K562 (cell line): ENCODE data around the gene TNK2. TPM values are rescaled to one million over a fixed set of nuclear protein-coding genes. Genes with fewer than 3 reads are reported as not detected.

Experiments used
- CEBPG ChIP-seq, 3 experiments: fragments of 200-800 bp in 1 of 3; sonication (Bioruptor generic) in 1 of 3; sonication (generic) in 1 of 3; formaldehyde crosslinking in 1 of 3; IDR thresholded peaks in 2 of 3; conservative IDR thresholded peaks in 1 of 3; 2 replicates each; pipeline versions ENCODE4 v1.6.1 to v1.8.0; 2016 to 2022; ENCODE audit warnings: missing compliant biosample characterization in 2 of 3, missing genetic modification characterization in 2 of 3, mild to moderate bottlenecking in 1 of 3, missing genetic modification reagents in 1 of 3
- GTF2A2 ChIP-seq: IDR thresholded peaks from 2 replicates; pipeline ENCODE4 v1.6.1; 2016; ENCODE audit warnings: mild to moderate bottlenecking, missing genetic modification characterization, missing compliant biosample characterization
- HLTF ChIP-seq: fragments of 450-650 bp; IDR thresholded peaks from 2 replicates; pipeline ENCODE4 v1.6.1; 2016
- HNRNPLL ChIP-seq: fragments of 200-400 bp; formaldehyde crosslinking; IDR thresholded peaks from 2 replicates; pipeline ENCODE4 v1.6.1; 2017; ENCODE audit warnings: low read length, low read depth, mild to moderate bottlenecking; ENCODE audit not compliant: poor library complexity, severe bottlenecking
- JUND ChIP-seq, 2 experiments: IDR thresholded peaks; 2 replicates in 1 of 2; 3 replicates in 1 of 2; pipeline ENCODE4 v1.6.1; 2011; ENCODE audit warnings: borderline replicate concordance in 2 of 2, low read depth in 2 of 2, low read length in 2 of 2, improper control_type of control experiment in 1 of 2, missing biosample characterization in 1 of 2, missing genetic modification characterization in 1 of 2, missing genetic modification reagents in 1 of 2
- KAT7 ChIP-seq: sonication (generic); formaldehyde crosslinking; IDR thresholded peaks from 2 replicates; pipeline ENCODE4 v1.8.0; 2022; ENCODE audit warnings: missing genetic modification reagents, mild to moderate bottlenecking, borderline replicate concordance
- MAFG ChIP-seq: fragments of 450-650 bp; conservative IDR thresholded peaks from 2 replicates; pipeline ENCODE4 v1.6.1; 2016; ENCODE audit warnings: missing genetic modification characterization, missing compliant biosample characterization
- NFIC ChIP-seq: fragments of 450-650 bp; IDR thresholded peaks from 2 replicates; pipeline ENCODE4 v1.6.1; 2017; ENCODE audit warnings: mild to moderate bottlenecking, inconsistent platforms
- NFIX ChIP-seq: fragments of 250-450 bp; sonication (Bioruptor Pico); IDR thresholded peaks from 2 replicates; pipeline ENCODE4 v1.4.0; 2020; ENCODE audit warnings: low read depth, mild to moderate bottlenecking, moderate library complexity
- POLR2AphosphoS2 ChIP-seq: IDR thresholded peaks from 2 replicates; pipeline ENCODE4 v1.6.1; 2012; ENCODE audit warnings: low read length, improper control_type of control experiment
- POLR2G ChIP-seq: fragments of 200-400 bp; formaldehyde crosslinking; IDR thresholded peaks from 2 replicates; pipeline ENCODE4 v1.6.1; 2017; ENCODE audit warnings: low read depth, mild to moderate bottlenecking, antibody characterized with exemption, low read length, moderate library complexity
- RBBP5 ChIP-seq: fragments of 200-600 bp; sonication (generic); IDR thresholded peaks from 2 replicates; pipeline ENCODE4 v1.6.1; 2012; ENCODE audit warnings: borderline replicate concordance, mild to moderate bottlenecking, low read length, control low read depth, inconsistent platforms; ENCODE audit not compliant: insufficient read depth, poor library complexity, severe bottlenecking
- SOX6 ChIP-seq: fragments of 450-650 bp; IDR thresholded peaks from 2 replicates; pipeline ENCODE4 v1.6.1; 2014; ENCODE audit warnings: mild to moderate bottlenecking
- SRSF7 ChIP-seq: fragments of 200-400 bp; formaldehyde crosslinking; optimal IDR thresholded peaks from 2 replicates; pipeline ENCODE3; 2017; ENCODE audit warnings: mild to moderate bottlenecking, low read depth, low read length
- TAF9B ChIP-seq: fragments of 450-650 bp; IDR thresholded peaks from 2 replicates; pipeline ENCODE4 v1.6.1; 2018; ENCODE audit warnings: mild to moderate bottlenecking; ENCODE audit not compliant: partially characterized antibody
- U2AF1 ChIP-seq: fragments of 200-400 bp; formaldehyde crosslinking; optimal IDR thresholded peaks from 2 replicates; pipeline ENCODE3; 2017; ENCODE audit warnings: mild to moderate bottlenecking, low read depth, low read length, moderate library complexity
- WHSC1 ChIP-seq: IDR thresholded peaks from one replicate; pipeline ENCODE4 v1.6.1; 2012; ENCODE audit warnings: low read length, control low read depth, inconsistent platforms
- ZBTB8A ChIP-seq: fragments of 450-650 bp; IDR thresholded peaks from 2 replicates; pipeline ENCODE4 v1.6.1; 2018; ENCODE audit warnings: mild to moderate bottlenecking, moderate library complexity; ENCODE audit not compliant: partially characterized antibody
- ZEB2 ChIP-seq: fragments of 450-650 bp; IDR thresholded peaks from 2 replicates; pipeline ENCODE4 v1.6.1; 2016
- ZFX ChIP-seq: sonication (generic); formaldehyde crosslinking; IDR thresholded peaks from 2 replicates; pipeline ENCODE4 v1.8.0; 2022; ENCODE audit warnings: mild to moderate bottlenecking, missing genetic modification reagents, moderate library complexity
- ZNF583 ChIP-seq: fragments of 250-450 bp; sonication (Bioruptor Pico); IDR thresholded peaks from 2 replicates; pipeline ENCODE4 v1.4.0; 2020
- ZNF644 ChIP-seq: fragments of 200-800 bp; sonication (Bioruptor generic); IDR thresholded peaks from 2 replicates; pipeline ENCODE4 v1.6.1; 2016; ENCODE audit warnings: low read depth, missing genetic modification characterization, missing compliant biosample characterization
- polyA plus RNA-seq, 8 experiments: library from polyadenylated mRNA; depleted of rRNA in 4 of 8; stranded (reverse) in 5 of 8; unstranded in 3 of 8; fragments of >200 nt; fragmentation: Nextera tagmentation in 2 of 8; fragmentation: Illumina TruSeq in 1 of 8; extraction: Ambion mirVana in 2 of 8; extraction: Trizol in 1 of 8; gene quantifications; 2 replicates each; pipeline versions ENCODE4 v1.2.1 to v1.2.3, GENCODE V29; 2011 to 2014; ENCODE audit warnings: inconsistent platforms in 1 of 8, missing spikeins in 1 of 8
- total RNA-seq, 7 experiments: library from RNA; depleted of rRNA in 6 of 7; stranded (reverse); fragments of >200 nt in 6 of 7; fragmentation: Illumina TruSeq in 2 of 7; extraction: Trizol in 2 of 7; gene quantifications; 2 replicates each; pipeline versions ENCODE4 v1.2.1 to v1.2.3, GENCODE V29; 2011 to 2021; ENCODE audit warnings: low replicate concordance in 1 of 7
- TF ChIP-seq, protein P1 (sequence below), 2 experiments: fragments of 450-650 bp in 1 of 2; IDR thresholded peaks; 2 replicates each; pipeline ENCODE4 v1.6.1; 2011 to 2017; ENCODE audit warnings: low read depth in 2 of 2, antibody characterized with exemption in 1 of 2, borderline replicate concordance in 1 of 2, low read length in 1 of 2, mild to moderate bottlenecking in 1 of 2, mixed read lengths in 1 of 2; ENCODE audit not compliant: control insufficient read depth in 1 of 2
- TF ChIP-seq, protein P2 (sequence below): fragments of 450-650 bp; formaldehyde crosslinking; IDR thresholded peaks from 2 replicates; pipeline ENCODE4 v1.4.0; 2020; ENCODE audit warnings: mild to moderate bottlenecking, moderate library complexity

TNK2 gene
- total and polyA plus RNA-seq, 9 of the 15 experiments (the other 6 are each of a cell fraction or from before 2014, with no cell fraction given), result 0.03 to 33.8 (median 6.5) TPM

DNA sequence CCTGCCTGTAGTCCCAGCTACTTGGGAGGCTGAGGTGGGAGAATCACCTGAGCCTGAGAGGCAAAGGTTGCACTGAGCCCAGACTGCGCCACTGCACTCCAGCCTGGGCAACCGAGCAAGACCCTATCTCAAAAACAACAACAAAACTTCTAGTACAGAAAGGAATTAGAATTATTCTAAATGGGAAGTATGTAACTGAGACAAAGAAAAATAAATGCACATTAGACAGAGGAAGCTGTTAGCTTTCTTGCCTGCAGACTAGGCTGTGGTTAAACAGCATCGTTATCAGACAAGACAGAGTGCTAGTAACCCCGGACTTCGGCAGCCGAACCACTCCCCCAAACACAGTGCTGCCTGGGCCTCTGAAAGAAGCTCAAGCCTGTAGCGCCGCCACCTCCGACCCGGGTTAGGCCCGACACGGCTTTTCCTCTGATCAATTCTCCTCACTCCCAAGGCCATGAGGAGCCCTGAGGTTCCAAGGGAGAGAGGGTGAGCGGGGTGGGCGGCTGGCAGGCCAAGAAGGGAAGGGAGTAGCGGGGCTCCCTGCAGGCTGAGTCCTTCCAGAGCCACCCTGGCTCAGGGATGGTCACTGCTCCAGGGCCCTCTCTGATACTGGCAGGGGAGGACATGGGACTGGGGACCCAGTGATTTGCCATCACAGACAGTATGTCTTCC is 51.8 kb downstream of the TNK2 start (continued):
- no peak for TF ChIP-seq TAF9B
- TF ChIP-seq MAFG (tag), result no peak
- TF ChIP-seq, protein P1, sequence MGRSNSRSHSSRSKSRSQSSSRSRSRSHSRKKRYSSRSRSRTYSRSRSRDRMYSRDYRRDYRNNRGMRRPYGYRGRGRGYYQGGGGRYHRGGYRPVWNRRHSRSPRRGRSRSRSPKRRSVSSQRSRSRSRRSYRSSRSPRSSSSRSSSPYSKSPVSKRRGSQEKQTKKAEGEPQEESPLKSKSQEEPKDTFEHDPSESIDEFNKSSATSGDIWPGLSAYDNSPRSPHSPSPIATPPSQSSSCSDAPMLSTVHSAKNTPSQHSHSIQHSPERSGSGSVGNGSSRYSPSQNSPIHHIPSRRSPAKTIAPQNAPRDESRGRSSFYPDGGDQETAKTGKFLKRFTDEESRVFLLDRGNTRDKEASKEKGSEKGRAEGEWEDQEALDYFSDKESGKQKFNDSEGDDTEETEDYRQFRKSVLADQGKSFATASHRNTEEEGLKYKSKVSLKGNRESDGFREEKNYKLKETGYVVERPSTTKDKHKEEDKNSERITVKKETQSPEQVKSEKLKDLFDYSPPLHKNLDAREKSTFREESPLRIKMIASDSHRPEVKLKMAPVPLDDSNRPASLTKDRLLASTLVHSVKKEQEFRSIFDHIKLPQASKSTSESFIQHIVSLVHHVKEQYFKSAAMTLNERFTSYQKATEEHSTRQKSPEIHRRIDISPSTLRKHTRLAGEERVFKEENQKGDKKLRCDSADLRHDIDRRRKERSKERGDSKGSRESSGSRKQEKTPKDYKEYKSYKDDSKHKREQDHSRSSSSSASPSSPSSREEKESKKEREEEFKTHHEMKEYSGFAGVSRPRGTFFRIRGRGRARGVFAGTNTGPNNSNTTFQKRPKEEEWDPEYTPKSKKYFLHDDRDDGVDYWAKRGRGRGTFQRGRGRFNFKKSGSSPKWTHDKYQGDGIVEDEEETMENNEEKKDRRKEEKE (IDR thresholded peaks at IDR 0.05; ENCODE audit: borderline replicate concordance in 1 of 2, control insufficient read depth in 1 of 2, low read depth in 2 of 2, low read length in 1 of 2), result peak in 1 of 2 experiments; percentile 39; a peak in 1 of 4 replicates
- no peak for TF ChIP-seq NFIX (CRISPR knock-in tag)
- TF ChIP-seq POLR2G, result peak; percentile 68
- TF ChIP-seq, protein P2, sequence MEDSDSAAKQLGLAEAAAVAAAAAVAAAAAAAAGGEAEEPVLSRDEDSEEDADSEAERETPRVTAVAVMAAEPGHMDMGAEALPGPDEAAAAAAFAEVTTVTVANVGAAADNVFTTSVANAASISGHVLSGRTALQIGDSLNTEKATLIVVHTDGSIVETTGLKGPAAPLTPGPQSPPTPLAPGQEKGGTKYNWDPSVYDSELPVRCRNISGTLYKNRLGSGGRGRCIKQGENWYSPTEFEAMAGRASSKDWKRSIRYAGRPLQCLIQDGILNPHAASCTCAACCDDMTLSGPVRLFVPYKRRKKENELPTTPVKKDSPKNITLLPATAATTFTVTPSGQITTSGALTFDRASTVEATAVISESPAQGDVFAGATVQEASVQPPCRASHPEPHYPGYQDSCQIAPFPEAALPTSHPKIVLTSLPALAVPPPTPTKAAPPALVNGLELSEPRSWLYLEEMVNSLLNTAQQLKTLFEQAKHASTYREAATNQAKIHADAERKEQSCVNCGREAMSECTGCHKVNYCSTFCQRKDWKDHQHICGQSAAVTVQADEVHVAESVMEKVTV, result no peak
- no peak for TF ChIP-seq ZNF644 (tag)
- TF ChIP-seq SRSF7, result no peak
- TF ChIP-seq ZNF583 (CRISPR knock-in tag), result peak; percentile 71; the same call in 1 of the 2 replicates
- no peak for TF ChIP-seq RBBP5
- TF ChIP-seq POLR2AphosphoS2, result no peak
- no peak for TF ChIP-seq GTF2A2
- TF ChIP-seq CEBPG (CRISPR knock-in tag; IDR thresholded peaks at IDR 0.05), result no peak
- no peak for TF ChIP-seq CEBPG (tag; conservative IDR thresholded peaks at IDR 0.05 in 1 of 2, IDR thresholded peaks at IDR 0.05 in 1 of 2)
- TF ChIP-seq HNRNPLL, result no peak
- no peak for TF ChIP-seq ZBTB8A
- TF ChIP-seq U2AF1, result no peak
- TF ChIP-seq NFIC, result peak; percentile 14; the same call in 1 of the 2 replicates
- TF ChIP-seq SOX6, result peak; percentile 78
- TF ChIP-seq JUND (IDR thresholded peaks at IDR 0.05; ENCODE audit: borderline replicate concordance, low read depth, low read length), result peak; percentile 32; the same call in 1 of the 2 replicates
- TF ChIP-seq JUND (tag; IDR thresholded peaks at IDR 0.05; ENCODE audit: borderline replicate concordance, low read depth, low read length), result no peak; the same call in 2 of the 3 replicates
- peak; percentile 98 for TF ChIP-seq ZFX (CRISPR knock-in tag)
- no peak for TF ChIP-seq KAT7
- TF ChIP-seq WHSC1, result no peak
- no peak for TF ChIP-seq ZEB2
- no peak for TF ChIP-seq HLTF
